ENCODE measurements around the gene SH3PXD2A.

Gene SH3PXD2A

GRCh38 chr10:103858360-103858759, 3.0 kb upstream of the SH3PXD2A start:
- Histone ChIP-seq H3K27me3 (no peaks in the 10 kb centered on the region), H3K36me3 (no peaks in the 10 kb centered on the region), H3K4me3 (ENCODE audit: low read depth, low read length) (no peak overlapping the region), H3K4me1 (peaks cover 5% of the 10 kb centered on the region), H3K9me3 (no peaks in the 10 kb centered on the region)
- no peak for DNase-seq
- no peak for TF ChIP-seq CTCF (IDR thresholded peaks at IDR 0.05; ENCODE audit: low read depth, low read length)

- no peaks in the 10 kb centered on the region for H3K36me3 ChIP-seq
- TF ChIP-seq CTCF (IDR thresholded peaks at IDR 0.05; ENCODE audit: low read depth, low read length): no peak
- H3K4me3 ChIP-seq (ENCODE audit: low read depth, low read length): no peak overlapping the region
- no peaks in the 10 kb centered on the region for H3K9me3 ChIP-seq
- no peak for DNase-seq
- H3K4me1 ChIP-seq: peaks cover 5% of the 10 kb centered on the region
- H3K27me3 ChIP-seq: no peaks in the 10 kb centered on the region
Measured at GRCh38 chr10:103856797-103857170, 1.4 kb upstream of the SH3PXD2A start.

- DNase-seq: no peak
- Histone ChIP-seq H3K4me3 (ENCODE audit: low read depth, low read length) (peak overlapping the region; percentile 51), H3K27me3 (no peaks in the 10 kb centered on the region)
Measured at GRCh38 chr10:103855852-103856796, 748 bp upstream of the SH3PXD2A start.

GRCh38 chr10:103854686-103855391, 537 bp downstream of the SH3PXD2A start:
- Histone ChIP-seq H3K9me3 (no peaks in the 10 kb centered on the region), H3K36me3 (no peaks in the 10 kb centered on the region), H3K4me3 (ENCODE audit: low read depth, low read length) (peak overlapping the region; percentile 70), H3K4me1 (peaks cover 6% of the 10 kb centered on the region), H3K27me3 (no peaks in the 10 kb centered on the region)
- DNase-seq: peak; percentile 51
- TF ChIP-seq CTCF (IDR thresholded peaks at IDR 0.05; ENCODE audit: low read depth, low read length): peak; percentile 24; the same call in 1 of the 2 replicates

More at GRCh38 chr10:103855852-103856796, 748 bp upstream of the SH3PXD2A start:
- no peaks in the 10 kb centered on the region for H3K36me3 ChIP-seq
- no peaks in the 10 kb centered on the region for H3K9me3 ChIP-seq
- peaks cover 5% of the 10 kb centered on the region for H3K4me1 ChIP-seq
- no peak for TF ChIP-seq CTCF (IDR thresholded peaks at IDR 0.05; ENCODE audit: low read depth, low read length)

- H3K27me3 ChIP-seq: no peaks in the 10 kb centered on the region
- TF ChIP-seq CTCF (IDR thresholded peaks at IDR 0.05; ENCODE audit: low read depth, low read length): no peak
- no peaks in the 10 kb centered on the region for H3K9me3 ChIP-seq
- H3K4me3 ChIP-seq (ENCODE audit: low read depth, low read length): peak overlapping the region; percentile 70
- DNase-seq: no peak
- H3K36me3 ChIP-seq: no peaks in the 10 kb centered on the region
- peaks cover 3% of the 10 kb centered on the region for H3K4me1 ChIP-seq
Measured at GRCh38 chr10:103854265-103854685, 1.1 kb downstream of the SH3PXD2A start.
